AG09309 (cell line): Measurements from ENCODE around the gene TPST2.
A peak's percentile ranks its signal among the peaks of the same experiment; 100 is the strongest.

Experiments used
- DNase-seq: peaks from one replicate; pipeline ENCODE4 v3.0.0-alpha.2; 2010; ENCODE audit warnings: low read depth
- H3K4me3 ChIP-seq: 2 replicates; pipeline ENCODE4 v1.5.1; 2011; ENCODE audit warnings: mild to moderate bottlenecking, low read depth, low read length, moderate library complexity; ENCODE audit not compliant: control insufficient read depth
- TF ChIP-seq, protein P1 (sequence below): IDR thresholded peaks from 2 replicates; pipeline ENCODE4 v1.5.1; 2011; ENCODE audit warnings: mild to moderate bottlenecking, low read depth, low read length, inconsistent platforms; ENCODE audit not compliant: insufficient read depth, control insufficient read depth; ENCODE audit errors: missing control alignments

TPST2 gene

DNA sequence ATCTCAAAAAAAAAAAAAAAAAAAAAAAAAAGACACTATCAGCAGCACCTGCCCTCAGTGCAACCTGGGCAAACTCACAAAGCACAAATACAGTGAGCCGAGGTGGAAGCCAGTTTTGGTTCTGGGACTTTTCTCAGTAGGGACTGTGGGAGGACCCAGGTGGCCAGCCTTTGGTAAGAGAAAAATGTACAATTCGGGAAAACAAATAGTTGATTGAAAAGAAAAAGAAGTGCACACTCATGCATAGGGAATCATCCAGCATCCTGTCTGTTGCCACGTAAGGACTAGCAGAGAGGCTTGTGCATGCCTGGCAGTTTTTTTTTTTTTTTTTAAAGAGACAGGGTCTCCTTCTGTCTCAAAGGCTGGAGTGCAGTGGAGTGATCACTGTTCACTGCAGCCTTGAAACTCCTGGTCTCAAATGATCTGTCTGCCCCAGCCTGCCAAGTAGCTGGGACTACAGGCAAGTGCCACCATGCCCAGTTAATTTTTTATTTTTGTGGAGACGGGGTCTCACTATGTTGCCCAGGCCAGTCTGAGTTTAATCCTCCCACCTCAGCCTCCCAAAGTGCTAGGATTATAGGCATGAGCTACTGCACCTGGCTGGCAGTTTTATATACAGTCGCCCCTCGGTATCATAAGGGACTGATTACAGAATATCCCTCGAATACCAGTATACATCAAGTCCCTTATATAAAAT, 36.7 kb downstream of the TPST2 start:
- TF ChIP-seq, protein P1, sequence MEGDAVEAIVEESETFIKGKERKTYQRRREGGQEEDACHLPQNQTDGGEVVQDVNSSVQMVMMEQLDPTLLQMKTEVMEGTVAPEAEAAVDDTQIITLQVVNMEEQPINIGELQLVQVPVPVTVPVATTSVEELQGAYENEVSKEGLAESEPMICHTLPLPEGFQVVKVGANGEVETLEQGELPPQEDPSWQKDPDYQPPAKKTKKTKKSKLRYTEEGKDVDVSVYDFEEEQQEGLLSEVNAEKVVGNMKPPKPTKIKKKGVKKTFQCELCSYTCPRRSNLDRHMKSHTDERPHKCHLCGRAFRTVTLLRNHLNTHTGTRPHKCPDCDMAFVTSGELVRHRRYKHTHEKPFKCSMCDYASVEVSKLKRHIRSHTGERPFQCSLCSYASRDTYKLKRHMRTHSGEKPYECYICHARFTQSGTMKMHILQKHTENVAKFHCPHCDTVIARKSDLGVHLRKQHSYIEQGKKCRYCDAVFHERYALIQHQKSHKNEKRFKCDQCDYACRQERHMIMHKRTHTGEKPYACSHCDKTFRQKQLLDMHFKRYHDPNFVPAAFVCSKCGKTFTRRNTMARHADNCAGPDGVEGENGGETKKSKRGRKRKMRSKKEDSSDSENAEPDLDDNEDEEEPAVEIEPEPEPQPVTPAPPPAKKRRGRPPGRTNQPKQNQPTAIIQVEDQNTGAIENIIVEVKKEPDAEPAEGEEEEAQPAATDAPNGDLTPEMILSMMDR: no peak
- peak; percentile 67 for DNase-seq
- no peak overlapping the region; the same call in 1 of the 2 replicates for H3K4me3 ChIP-seq

DNA sequence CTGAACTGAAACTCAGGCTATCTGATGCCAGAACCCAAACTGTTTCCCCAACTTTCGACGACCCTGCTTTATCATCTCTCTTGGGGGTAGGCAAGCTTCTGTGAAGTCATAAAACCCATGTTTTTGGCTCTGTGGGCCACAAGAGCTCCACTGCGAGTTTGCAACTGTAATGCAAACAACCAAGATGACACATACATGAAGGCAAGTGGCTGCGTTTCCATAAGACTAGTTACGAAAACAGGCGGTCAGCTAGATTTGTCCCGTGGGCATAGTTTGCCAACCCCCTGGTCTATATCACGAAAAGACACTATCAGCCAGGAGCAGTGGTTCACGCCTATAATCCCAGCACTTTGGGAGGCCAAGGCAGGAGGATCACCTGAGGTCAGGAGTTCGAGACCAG, 37.5 kb downstream of the TPST2 start:
- DNase-seq: no peak
- TF ChIP-seq, protein P1: no peak

DNA sequence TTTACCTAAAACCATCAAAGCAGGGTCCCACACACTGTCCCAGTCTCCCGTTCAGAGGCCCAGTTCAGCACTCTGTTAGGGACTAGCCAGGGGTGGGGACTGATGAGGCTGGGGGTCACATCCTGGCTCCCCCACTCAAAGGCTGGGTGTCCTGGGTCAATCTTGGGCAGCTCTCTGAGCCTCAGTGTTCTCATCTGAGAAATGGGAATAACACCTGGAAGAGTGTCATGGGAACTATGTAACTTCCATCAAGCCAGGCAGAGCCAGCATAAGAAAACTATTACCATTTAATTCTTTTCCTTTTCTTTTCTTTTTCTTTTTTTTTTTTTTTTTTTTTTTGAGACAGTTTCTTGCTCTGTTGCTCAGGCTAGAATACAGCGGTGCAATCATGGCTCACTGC, 38.4 kb downstream of the TPST2 start:
- TF ChIP-seq, protein P1: no peak
- DNase-seq: no peak
- H3K4me3 ChIP-seq: no peak overlapping the region

More for the DNA sequence above, 37.5 kb downstream of the TPST2 start:
- H3K4me3 ChIP-seq: no peak overlapping the region

DNA sequence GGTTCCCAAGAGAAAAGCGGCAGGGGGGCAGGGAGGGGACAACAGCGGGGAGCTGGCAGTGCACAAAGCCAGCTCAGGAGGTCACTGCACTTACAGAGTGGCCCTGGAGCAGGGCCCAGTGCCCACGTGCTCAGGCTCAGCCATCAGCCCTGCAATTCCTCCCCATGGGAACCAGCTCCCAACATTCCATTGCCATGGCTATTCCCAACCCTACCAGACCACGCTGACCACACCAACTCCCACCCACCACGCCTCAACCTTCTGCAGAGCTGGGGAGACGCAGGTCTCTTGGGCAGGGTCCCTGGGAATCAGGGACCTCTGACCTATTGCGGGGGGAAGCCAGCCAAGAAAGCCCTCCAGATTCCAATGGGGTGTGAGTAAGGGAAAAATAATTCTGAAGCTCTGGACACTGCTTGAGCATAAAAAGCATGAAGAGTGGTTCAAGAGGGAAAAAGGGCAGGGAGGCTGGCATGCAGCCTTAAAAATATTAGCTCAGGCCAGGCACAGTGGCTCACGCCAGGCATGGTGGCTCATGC, 39.4 kb downstream of the TPST2 start:
- TF ChIP-seq, protein P1: no peak
- DNase-seq: peak; percentile 80
- no peak overlapping the region for H3K4me3 ChIP-seq

DNA sequence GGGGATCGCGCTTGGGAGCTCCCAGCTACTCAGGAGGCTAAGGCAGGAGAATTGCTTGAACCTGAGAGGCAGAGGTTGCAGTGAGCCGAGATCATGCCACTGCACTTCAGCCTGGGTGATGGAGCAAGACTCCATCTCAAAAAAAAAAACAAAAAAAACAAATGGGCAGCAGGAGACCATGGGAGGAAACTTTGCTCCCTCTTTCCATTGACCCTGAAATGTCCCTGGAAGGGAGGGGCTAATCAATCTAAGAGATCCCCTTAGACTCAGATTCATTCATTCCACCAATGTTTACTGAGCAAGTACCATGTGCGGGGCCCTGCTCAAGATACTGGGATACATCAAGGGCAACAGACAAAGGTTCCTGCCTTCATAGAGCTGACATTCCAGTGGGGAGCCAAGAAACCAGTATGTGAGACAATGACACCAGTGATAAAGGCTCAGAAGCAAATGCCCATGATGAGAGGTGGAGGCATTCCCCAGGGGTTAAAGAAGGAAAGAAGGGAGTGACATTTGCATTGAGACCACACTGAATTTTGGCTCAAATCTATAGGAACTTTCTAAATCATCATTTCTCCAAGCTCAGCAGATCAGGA, 39.9 kb downstream of the TPST2 start:
- no peak for DNase-seq
- no peak overlapping the region for H3K4me3 ChIP-seq
- TF ChIP-seq, protein P1: no peak

DNA sequence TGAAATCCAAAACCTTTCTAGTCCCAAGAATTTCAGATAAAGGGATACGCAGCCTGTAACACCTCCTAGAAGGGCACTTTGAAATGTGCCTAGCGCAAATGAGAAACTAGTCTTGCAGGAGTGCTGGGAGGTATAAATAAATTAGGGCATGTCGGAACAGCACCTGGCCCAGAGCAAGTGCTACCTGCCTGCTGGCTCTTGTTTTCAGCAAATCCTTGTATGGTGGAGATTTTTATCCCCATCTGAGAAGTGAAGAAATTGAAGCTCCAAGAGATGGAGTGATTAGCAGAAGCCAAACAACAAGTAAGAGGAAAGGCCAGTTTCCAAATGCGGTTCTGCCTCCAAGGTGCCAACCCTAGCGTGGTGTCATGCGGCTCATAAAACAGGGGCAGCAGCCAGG, 40.9 kb downstream of the TPST2 start:
- H3K4me3 ChIP-seq: no peak overlapping the region
- no peak for DNase-seq
- TF ChIP-seq, protein P1: no peak
